NCI-H2029 (cell line): ENCODE results near the gene CAMTA1.

Experiments
- DNase-seq: peaks from one replicate; lab custom pipeline; 2025; lab: John Stamatoyannopoulos, UW

CAMTA1 gene

DNA sequence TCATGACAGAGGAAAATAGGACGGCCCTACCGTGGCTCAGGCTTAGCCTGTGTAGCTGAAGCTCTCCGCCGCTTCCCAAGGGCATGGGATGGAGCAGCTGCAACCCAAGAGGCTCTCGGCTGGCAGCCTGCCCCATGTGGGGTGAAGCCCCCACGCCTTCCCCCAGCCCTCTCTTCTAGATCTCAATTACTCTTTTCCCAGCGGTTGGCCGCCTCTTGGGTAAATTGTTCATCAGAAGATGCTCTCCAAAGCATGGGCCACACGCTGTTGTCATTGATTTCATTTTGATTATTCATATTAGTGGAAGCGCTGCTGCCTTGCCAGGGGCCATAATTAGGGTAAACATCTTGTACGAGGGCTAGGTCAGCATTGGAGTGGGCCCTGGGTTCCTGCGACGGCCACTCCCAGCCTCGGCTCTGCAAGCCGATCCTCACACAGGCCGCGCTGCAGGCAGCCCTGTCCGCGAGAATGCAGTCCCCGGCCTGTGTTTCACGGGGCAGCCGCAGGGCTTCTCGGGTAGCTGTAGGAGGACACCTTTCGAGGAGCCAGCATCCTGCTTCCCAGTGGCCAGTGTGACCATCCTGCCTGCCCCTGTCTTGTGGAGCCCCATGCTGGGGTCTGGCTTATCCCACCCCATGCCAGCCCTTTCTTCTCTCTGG, 871.4 kb downstream of the CAMTA1 start:
- no peak for DNase-seq

DNA sequence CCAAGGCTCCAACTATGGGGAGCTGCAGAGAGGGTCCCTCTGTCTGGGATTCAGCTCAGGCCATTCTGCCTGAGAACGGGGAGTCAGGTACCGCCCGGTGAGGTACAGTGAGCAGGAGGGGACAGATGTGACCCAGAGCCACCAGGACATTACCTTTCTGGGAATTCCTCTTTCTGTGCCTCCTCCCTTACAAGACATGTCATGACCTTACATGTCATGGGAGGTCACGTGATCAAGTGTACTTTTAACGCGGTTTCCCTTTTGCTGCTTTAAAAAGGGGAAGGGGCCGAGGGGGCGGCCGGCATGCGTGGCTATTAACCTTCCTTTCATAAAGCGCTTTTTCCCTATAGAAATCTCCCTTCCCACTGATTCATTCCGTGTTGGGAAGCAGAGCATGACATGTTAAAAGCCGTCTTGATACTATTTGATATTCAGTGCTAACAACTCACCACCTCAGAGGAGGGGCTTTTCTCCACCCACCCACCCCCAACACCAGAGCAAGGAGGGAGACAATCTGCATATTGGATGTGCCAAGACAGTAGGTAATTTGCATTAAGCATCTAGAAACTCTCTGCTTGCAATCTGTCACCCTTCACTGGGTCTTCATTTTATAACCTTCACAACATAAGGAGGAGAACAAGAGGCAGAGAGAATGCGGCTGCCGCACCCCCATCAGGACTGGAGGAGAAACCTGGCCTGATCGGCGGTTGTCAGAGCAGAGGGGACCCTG, 872.2 kb downstream of the CAMTA1 start:
- no peak for DNase-seq

DNA sequence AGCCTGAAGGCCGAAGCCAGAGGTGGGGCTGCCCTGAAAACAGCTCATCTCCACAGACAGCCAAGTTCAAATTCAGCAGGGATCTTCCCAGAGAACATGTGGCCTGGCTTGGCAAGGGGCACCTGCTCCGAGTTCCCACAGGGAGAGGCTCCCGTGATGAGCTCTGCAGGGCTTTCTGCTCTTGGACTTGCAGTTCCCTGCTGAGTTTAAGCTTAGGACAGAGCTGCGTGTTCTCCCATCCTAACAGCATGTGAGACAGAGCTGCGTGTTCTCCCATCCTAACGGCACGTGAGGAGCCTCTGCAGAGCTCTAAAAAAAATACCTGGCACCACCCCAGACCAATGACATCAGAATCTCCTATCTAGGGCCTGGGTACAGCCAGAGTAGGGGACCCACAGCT, 872.8 kb downstream of the CAMTA1 start:
- DNase-seq: no peak

DNA sequence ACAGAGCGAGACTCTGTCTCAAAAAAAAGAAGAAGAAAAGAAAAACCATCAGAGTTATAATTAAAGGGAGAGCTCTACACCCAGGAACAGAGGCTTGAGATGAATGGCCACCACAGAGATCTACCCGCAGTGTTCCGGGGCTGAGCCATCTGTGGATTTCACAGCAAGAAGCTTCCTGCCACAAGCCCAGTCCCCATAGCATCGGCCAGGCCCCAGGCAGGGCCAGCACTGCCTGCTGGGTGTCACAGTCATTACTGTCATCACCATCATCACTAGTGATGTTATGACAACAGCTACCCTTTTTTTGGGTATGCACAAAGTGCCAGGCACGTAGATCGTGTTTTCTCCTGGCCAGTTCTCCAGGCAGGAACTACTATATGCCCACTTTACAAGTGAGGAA, 874.3 kb downstream of the CAMTA1 start:
- DNase-seq: no peak

DNA sequence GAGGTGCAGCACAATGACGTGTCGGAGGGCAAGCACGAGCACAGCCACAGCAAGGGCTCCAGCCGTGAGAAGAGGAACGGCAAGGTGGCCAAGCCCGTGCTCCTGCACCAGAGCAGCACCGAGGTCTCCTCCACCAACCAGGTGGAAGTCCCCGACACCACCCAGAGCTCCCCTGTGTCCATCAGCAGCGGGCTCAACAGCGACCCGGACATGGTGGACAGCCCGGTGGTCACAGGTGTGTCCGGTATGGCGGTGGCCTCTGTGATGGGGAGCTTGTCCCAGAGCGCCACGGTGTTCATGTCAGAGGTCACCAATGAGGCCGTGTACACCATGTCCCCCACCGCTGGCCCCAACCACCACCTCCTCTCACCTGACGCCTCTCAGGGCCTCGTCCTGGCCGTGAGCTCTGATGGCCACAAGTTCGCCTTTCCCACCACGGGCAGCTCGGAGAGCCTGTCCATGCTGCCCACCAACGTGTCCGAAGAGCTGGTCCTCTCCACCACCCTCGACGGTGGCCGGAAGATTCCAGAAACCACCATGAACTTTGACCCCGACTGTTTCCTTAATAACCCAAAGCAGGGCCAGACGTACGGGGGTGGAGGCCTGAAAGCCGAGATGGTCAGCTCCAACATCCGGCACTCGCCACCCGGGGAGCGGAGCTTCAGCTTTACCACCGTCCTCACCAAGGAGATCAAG, 878.3 kb downstream of the CAMTA1 start:
- DNase-seq: no peak

DNA sequence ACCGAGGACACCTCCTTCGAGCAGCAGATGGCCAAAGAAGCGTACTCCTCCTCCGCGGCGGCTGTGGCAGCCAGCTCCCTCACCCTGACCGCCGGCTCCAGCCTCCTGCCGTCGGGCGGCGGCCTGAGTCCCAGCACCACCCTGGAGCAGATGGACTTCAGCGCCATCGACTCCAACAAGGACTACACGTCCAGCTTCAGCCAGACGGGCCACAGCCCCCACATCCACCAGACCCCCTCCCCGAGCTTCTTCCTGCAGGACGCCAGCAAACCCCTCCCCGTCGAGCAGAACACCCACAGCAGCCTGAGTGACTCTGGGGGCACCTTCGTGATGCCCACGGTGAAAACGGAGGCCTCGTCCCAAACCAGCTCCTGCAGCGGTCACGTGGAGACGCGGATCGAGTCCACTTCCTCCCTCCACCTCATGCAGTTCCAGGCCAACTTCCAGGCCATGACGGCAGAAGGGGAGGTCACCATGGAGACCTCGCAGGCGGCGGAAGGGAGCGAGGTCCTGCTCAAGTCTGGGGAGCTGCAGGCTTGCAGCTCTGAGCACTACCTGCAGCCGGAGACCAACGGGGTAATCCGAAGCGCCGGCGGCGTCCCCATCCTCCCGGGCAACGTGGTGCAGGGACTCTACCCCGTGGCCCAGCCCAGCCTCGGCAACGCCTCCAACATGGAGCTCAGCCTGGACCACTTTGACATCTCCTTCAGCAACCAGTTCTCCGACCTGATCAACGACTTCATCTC, 879.1 kb downstream of the CAMTA1 start:
- DNase-seq: no peak

DNA sequence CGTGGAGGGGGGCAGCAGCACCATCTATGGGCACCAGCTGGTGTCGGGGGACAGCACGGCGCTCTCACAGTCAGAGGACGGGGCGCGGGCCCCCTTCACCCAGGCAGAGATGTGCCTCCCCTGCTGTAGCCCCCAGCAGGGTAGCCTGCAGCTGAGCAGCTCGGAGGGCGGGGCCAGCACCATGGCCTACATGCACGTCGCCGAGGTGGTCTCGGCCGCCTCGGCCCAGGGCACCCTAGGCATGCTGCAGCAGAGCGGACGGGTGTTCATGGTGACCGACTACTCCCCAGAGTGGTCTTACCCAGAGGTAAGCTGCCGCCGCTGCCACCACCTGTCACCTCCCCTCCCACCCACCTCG, 879.6 kb downstream of the CAMTA1 start:
- no peak for DNase-seq

DNA sequence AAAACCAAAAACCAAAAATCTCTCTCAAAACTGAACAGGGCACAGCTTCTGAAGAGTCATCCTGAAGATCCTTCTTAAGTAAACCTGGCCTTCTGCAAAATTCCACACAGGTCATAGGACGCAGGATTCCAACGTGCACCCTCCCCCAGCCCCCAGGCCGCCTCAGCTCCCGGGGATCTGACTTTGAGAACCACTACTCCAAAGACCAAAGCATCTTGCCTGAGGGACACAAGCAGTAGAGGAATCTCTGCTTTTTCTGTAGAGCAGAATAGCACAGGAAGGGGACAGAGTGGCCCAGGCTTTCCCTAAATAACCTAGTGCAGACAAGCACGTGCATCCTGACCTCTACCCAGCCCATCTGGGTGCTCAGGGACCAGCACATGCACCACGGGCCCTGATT, 881.0 kb downstream of the CAMTA1 start:
- DNase-seq: no peak

DNA sequence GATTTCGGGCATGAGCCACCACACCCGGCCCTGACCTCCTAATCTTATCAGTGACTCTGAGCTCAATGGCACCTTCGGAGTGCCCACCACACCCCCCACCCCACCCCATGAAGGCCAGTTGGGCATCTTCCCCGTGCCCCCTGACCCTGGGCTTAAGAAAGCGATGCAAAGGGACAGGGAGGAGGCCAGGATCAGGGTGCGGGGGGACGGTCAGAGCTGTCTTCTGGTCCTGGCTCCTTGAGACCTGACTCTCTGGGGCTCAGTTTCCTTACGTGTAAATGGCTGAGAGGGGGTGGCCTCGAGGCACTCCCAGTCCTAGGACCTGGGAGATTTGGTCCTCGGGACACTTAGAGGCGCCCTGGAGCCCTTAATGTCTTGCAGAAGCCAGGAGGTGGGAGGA, 881.9 kb downstream of the CAMTA1 start:
- no peak for DNase-seq

DNA sequence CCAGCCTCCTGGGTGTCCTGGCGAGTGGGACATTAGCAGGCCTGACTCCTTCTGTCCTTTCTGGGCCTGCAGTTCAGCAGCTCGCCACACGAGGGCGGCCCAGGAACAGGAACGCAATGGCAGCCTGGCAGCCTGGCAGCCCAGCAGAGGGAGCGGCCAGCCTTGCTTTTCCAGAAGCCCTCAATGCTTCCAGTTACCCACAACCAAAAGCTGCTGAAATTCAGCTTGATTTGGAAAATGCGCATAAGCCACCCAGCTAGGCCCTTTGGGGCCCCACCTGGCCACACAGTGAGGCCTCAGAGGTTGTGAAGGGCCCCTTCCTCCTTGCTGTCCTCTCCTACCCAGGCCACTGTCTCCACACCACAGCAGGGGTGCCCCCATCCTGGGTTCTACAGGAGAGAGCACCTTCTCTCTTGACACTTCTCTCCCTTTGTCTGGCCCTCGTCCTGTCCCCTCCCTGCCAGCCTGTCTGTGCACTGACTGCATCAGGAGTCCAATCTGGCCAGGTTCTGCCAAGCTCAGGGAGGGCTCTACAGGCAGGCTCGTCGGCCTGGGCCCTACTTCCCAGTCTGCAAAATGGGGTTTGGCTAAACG, 882.5 kb downstream of the CAMTA1 start:
- peak; percentile 57 for DNase-seq

DNA sequence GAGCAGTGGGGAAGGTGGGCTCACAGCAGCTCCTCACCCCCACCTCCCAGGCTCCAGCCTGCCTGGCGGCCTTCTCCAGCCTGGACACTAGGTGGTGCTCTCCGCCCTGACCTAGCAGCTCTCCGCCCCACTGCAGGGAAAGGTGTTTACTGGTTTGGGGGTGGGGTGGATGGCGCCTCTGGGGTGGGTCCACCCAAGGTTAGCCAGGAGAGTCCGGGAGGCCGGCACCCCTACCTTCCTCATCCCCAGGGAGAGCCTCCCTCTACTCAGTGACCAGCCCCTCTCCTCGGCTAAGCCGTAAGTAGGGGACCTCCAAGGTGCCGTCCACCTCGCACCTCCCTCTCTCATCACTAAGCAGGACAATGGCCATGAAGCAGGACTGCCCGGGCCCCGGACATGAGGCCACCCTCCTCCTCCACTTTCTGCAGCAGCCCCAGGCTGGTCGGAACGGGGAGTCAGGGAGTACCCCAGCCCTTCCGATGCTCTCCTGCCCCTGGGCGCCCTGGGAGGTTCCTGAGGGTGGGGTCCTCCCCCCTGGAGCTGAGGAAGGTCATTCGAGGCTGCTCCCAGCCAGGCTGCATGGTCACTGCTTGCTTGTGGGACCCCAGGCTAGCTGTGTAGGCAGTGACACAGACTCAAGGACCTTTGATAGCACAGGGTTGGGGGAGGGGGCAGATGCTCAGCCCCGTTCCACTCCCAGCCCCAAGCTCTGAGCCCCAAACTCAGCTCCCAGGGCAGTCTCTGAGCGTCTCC, 884.5 kb downstream of the CAMTA1 start:
- DNase-seq: no peak

DNA sequence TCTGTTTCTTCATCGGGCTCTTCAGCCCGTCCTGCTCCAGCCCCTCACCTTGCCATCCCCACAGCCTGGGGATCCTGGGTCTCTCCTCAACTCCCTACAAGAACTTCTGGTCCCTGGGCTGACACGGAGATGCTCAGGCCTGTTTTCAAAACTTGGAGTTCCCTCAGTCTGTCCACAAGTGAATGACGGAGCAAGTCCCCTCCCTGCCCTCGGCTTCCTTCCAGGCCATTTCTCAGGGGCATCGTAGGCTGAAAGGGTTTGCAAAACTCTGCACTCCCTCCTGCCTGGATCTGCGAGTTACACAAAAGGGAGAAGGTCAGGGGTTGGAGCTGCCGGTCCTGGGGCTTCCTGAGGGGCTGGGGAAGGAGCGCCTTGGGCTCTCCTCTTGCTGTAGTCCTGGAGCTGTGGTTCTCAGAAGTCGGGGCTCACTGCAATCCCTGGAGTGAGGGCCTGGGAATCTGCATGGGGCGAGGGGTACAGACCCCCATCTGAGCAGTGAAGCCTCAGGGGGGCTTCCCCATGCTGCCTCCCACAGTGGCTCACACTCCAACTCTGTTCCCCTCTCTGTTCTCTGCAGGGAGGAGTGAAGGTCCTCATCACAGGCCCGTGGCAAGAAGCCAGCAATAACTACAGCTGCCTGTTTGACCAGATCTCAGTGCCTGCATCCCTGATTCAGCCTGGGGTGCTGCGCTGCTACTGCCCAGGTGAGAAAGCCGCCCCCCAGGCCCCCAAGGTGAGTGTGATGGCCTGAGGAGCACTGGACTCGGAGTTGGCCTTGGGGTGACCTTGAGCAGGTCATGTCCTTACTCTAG, 885.3 kb downstream of the CAMTA1 start:
- DNase-seq: no peak

DNA sequence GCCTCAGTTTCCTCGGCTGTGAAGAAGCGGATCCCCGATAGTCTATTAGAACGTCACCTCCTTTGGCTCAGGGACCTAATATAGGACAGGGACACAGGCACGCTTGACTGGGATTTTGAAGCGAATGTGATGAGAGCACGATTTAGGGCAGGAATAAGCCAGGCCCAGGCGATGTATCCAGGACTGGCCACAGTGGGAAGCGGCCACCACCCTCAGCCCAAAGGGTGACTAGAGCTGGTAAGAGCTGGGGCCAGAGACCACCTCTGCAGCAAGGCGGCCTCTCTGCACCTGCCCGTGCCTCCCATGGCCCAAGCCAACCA, 885.9 kb downstream of the CAMTA1 start:
- no peak for DNase-seq

DNA sequence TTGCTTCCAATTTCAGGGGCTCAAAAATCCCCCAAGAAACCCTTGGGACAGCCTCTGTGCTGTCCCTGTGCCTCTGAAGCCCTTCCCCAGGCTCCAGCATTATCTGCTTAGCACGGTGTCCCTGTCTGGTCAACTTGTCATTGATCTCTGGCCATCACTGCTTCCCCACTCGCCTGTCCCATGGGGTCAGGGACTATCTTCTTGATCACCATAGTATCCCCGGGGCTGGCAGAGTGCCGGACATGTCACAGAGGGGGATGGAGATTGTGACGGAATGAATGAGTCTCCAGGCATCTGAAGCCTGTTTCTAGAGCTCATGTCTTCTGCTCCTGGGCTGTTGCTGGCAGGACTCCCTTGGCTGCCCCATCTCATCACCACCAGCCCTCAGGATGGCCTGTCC, 886.4 kb downstream of the CAMTA1 start:
- DNase-seq: no peak

DNA sequence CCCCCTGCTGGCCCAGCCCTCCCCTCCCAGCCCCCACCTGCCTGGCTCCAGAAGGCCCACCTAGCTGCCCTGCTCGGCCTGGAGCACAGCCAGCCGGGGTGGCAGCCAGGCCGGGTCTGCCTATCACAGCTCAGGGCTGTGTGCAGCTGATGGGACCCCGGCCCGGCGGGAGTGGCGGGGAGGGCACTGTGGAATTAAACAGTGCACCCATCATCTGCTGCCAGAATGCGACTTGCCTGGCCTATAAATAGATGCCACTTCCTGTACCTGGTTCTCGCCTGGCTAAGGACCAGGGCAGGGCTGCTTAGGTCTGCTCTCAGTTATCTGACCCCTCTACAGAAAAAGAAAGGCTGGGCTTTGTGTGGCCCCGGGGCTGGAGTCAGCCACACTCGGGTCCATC, 887.6 kb downstream of the CAMTA1 start:
- DNase-seq: no peak

DNA sequence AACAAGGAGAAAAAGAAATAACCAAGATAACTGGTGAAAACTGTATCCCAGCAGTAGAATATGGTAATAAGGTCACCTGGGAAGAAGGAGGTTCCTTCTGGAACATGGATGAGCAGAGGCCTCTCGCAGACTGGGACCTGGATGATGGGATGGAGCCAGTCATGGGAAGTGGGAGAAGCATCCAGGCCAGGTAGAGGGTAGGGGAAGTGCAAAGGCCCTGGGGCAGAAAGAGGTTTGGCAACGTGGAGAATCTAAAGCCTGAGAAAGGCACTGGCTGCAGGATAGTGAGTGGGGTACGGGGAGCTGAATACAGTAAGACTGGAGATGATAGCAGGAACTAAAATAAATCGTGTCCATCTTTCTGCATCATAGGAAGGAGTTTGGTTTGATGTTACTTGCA, 889.7 kb downstream of the CAMTA1 start:
- DNase-seq: no peak

DNA sequence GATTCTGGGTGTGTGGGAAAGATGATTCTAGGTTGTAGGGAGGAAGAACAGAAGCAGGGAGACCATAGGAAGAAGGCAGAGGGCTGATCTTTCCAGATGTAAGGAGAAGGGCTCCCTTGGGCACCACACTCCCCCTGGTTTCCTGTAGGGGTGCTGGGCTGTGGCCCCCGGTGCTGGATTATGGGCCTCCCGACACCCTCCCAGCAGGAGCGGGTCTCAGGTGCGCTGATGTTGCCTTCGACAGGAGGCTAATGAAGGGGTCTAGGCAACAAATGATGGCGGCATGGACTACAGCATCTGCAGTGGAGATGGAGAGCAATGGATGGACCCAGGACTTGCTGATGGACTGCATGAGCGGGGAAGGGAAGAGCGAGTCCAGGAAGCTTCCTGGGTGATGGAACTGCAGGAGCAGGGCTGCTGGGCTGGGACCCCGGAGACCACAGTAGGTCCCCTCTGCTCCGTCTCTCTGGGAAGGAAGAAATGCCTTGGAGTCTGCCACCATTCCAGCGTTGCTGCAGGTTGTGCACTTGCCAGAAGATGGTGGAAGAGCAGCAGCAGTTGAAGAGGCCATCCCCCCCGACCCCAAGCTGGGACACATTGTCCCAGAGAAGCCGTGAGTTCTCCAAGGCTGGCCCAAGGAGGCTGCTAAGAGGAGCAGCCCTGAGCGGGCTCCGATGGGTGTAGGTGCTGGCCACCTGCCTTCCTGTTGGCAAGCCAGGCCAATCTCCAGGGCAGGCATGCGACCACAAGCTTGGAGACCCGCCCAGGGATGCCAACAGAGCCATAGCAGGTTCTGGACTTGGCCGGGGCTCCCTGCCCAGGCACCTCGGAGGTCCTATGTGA, 890.4 kb downstream of the CAMTA1 start:
- DNase-seq: no peak

DNA sequence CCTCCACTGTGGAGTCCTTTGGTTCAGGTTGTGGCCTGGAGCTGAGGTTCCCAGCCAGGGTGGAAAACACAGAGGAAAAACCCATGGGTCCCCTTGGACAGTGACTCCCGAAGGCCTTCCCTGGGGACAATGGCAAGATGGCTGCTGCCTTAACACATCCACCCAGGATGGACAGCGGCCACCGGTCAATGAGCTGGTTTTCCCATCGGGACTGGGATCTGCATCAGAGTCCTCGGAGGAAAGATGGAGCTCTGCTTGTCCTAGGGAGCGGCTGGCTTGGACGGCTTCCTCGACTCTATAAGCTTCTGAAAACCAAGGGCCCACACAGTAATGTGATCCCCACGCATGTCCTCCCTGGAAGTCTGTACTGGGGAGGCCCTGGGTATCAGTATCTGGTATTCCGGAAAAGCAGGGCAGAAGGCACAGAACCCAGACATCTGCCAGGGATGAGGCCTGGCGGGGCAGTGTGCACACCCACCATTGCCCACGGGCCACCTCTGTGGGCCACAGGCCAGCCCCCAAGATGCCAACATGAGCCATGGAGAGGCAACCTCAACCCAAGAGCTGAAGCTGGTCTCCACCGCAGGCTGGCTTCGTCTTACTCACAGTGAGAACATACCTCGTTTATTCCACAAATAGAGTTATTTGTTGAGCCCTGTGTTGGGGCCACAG, 891.2 kb downstream of the CAMTA1 start:
- no peak for DNase-seq

DNA sequence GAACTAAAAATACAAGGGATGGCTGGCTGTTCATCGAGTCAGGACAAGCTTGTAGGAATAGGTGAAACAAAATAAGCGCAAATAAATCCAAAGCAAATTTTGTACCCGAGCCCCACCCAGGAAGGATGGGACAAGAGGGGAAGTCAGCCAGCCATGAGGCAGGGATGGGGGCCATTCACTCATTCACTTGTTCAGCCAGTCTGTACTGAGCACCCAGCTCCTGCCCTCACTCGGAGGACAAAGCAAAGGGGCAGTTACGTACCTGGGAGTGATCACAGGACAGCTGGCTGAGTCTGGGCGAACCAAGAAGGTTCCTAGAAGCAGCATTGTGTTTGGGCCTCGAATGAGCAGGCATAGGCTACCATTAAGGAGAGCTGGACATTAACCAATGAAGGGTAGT, 891.9 kb downstream of the CAMTA1 start:
- no peak for DNase-seq
